Muscle of leg (tissue), 11 donors: ENCODE data around the gene NPIPA1. TPM values are rescaled to one million over a fixed set of nuclear protein-coding genes. Genes with fewer than 3 reads are reported as not detected.
"Not testable (repeated sequence)": the region's sequence is repeated elsewhere in the genome, so short reads cannot be mapped to it uniquely, and the experiment has no call there.

Experiments used
- DNase-seq: peaks from one replicate; pipeline ENCODE4 v3.0.0; 2013
- H3K27ac ChIP-seq: one replicate; pipeline ENCODE4 v1.5.1; 2013; ENCODE audit warnings: mild to moderate bottlenecking, low read length, control low read depth
- H3K27me3 ChIP-seq: one replicate; pipeline ENCODE4 v1.6.1; 2013; ENCODE audit warnings: low read length; ENCODE audit not compliant: control insufficient read depth, insufficient read depth
- H3K36me3 ChIP-seq: one replicate; pipeline ENCODE4 v1.6.1; 2013; ENCODE audit warnings: low read length; ENCODE audit not compliant: control insufficient read depth, insufficient read depth
- H3K4me1 ChIP-seq: one replicate; pipeline ENCODE4 v1.6.1; 2013; ENCODE audit warnings: low read length; ENCODE audit not compliant: control insufficient read depth, insufficient read depth
- H3K4me3 ChIP-seq: one replicate; pipeline ENCODE4 v1.5.1; 2013; ENCODE audit warnings: low read length, control low read depth
- H3K9me3 ChIP-seq: replicated peaks from 2 replicates; pipeline ENCODE4 v1.6.1; 2013; ENCODE audit warnings: low read depth, low read length; ENCODE audit not compliant: control insufficient read depth
- WGBS: methylation state at CpG from one replicate; pipeline ENCODE4 v1.1.5; 2013; ENCODE audit warnings: missing lambda C conversion rate; ENCODE audit not compliant: insufficient coverage; 5-methylcytosine and 5-hydroxymethylcytosine counted together
- polyA plus RNA-seq, 8 donors: library from polyadenylated mRNA; unstranded; fragments of 120-200 nt; gene quantifications; one replicate each; pipeline versions ENCODE4 v1.2.1 to v1.2.3, GENCODE V29; 2013; ENCODE audit warnings: inconsistent platforms in 1 of 8, low replicate concordance in 1 of 8; ENCODE audit not compliant: insufficient read length in 8 of 8, insufficient read depth in 1 of 8
- total RNA-seq: library from RNA; stranded (reverse); fragments of 120-200 nt; gene quantifications from one replicate; pipeline ENCODE4 v1.2.4, GENCODE V29; 2013

NPIPA1 gene
- total and polyA plus RNA-seq, 9 donors: 77.6 to 132 (median 102) TPM

GRCh38 chr16:14961405-14962186 is 24.4 kb downstream of the NPIPA1 start:
- no peak for DNase-seq
- peaks cover 2% of the 10 kb centered on the region for H3K36me3 ChIP-seq
- H3K27me3 ChIP-seq: peaks cover 7% of the 10 kb centered on the region
- H3K27ac ChIP-seq: no peak overlapping the region
- H3K4me3 ChIP-seq: no peak overlapping the region
- 94% methylated on average over 4 of the region's 11 CpGs for WGBS
- H3K4me1 ChIP-seq: no peaks in the 10 kb centered on the region
- peaks cover 4% of the 10 kb centered on the region for H3K9me3 ChIP-seq

GRCh38 chr16:14963281-14964173 is 26.3 kb downstream of the NPIPA1 start:
- H3K36me3 ChIP-seq: peaks cover 2% of the 10 kb centered on the region

GRCh38 chr16:14965328-14965727 is 28.1 kb downstream of the NPIPA1 start:
- no peaks in the 10 kb centered on the region for H3K4me1 ChIP-seq
- 80% methylated on average over 10 of the region's 17 CpGs for WGBS
- no peak overlapping the region for H3K4me3 ChIP-seq
- peaks cover 2% of the 10 kb centered on the region for H3K36me3 ChIP-seq
- H3K9me3 ChIP-seq: peaks cover 4% of the 10 kb centered on the region
- H3K27me3 ChIP-seq: peaks cover 7% of the 10 kb centered on the region
- no peak for DNase-seq
- H3K27ac ChIP-seq: no peak overlapping the region

More at GRCh38 chr16:14963281-14964173, 26.3 kb downstream of the NPIPA1 start:
- no peak overlapping the region for H3K27ac ChIP-seq
- H3K4me3 ChIP-seq: no peak overlapping the region
- DNase-seq: no peak
- H3K9me3 ChIP-seq: peaks cover 4% of the 10 kb centered on the region
- WGBS: 75% methylated on average over 6 of the region's 8 CpGs
- H3K27me3 ChIP-seq: peaks cover 7% of the 10 kb centered on the region
- H3K4me1 ChIP-seq: no peaks in the 10 kb centered on the region

GRCh38 chr16:14969795-14970194 is 32.6 kb downstream of the NPIPA1 start:
- H3K27ac ChIP-seq, H3K36me3 ChIP-seq, DNase-seq, H3K4me3 ChIP-seq, H3K4me1 ChIP-seq, H3K27me3 ChIP-seq, H3K9me3 ChIP-seq: not testable (repeated sequence)
- WGBS: 94% methylated on average over 3 of the region's 3 CpGs

GRCh38 chr16:14971621-14972228 is 34.5 kb downstream of the NPIPA1 start:
- 81% methylated on average over 8 of the region's 12 CpGs for WGBS
- not testable (repeated sequence) for H3K27me3 ChIP-seq, H3K27ac ChIP-seq, H3K9me3 ChIP-seq, H3K4me3 ChIP-seq, H3K4me1 ChIP-seq, DNase-seq, H3K36me3 ChIP-seq

- not testable (repeated sequence) for H3K27me3 ChIP-seq, H3K9me3 ChIP-seq, DNase-seq, H3K4me3 ChIP-seq, H3K4me1 ChIP-seq, H3K36me3 ChIP-seq, H3K27ac ChIP-seq
- WGBS: no CpG with 5 or more reads among the region's 14 CpGs
These were observed 36.6 kb downstream of the NPIPA1 start for GRCh38 chr16:14973785-14974322.

- not testable (repeated sequence) for H3K27me3 ChIP-seq, H3K4me1 ChIP-seq, H3K9me3 ChIP-seq, H3K27ac ChIP-seq, H3K36me3 ChIP-seq
- H3K4me3 ChIP-seq: peak overlapping the region; percentile 83
- WGBS: no CpG with 5 or more reads among the region's 7 CpGs
- peak; percentile 58 for DNase-seq
These were observed 37.0 kb downstream of the NPIPA1 start for GRCh38 chr16:14974331-14974655.

GRCh38 chr16:14974656-14975417 is 37.6 kb downstream of the NPIPA1 start, which contains the start of gene PDXDC1:
Gene PDXDC1, plus strand, starts transcription at chr16:14975026. Its CDS starts 174 bp downstream, at chr16:14975200.
- not testable (repeated sequence) for H3K27me3 ChIP-seq, H3K4me1 ChIP-seq, H3K36me3 ChIP-seq, H3K9me3 ChIP-seq
- DNase-seq: peak; percentile 94
- peak within 1 kb of the TSS; percentile 87 for H3K27ac ChIP-seq
- WGBS: 0% methylated on average over 48 of the region's 74 CpGs
- H3K4me3 ChIP-seq: peak within 1 kb of the TSS; percentile 83

GRCh38 chr16:14975418-14976194 is 38.4 kb downstream of the NPIPA1 start:
- H3K27ac ChIP-seq: peak overlapping the region; percentile 87
- H3K4me3 ChIP-seq: peak overlapping the region; percentile 83
- H3K27me3 ChIP-seq, H3K36me3 ChIP-seq, H3K9me3 ChIP-seq, H3K4me1 ChIP-seq: not testable (repeated sequence)
- WGBS: 3% methylated on average over 5 of the region's 47 CpGs
- DNase-seq: peak; percentile 49
